CD14-positive monocyte (primary cell): Measurements from ENCODE around the gene FAM114A2. TPM values are rescaled to one million over a fixed set of nuclear protein-coding genes. Genes with fewer than 3 reads are reported as not detected.

ENCODE experiments used
- DNase-seq, 3 donors: peaks; one replicate each; pipeline ENCODE4 v3.0.0-alpha.2; 2011 to 2022
- H2AFZ ChIP-seq: 2 replicates; pipeline ENCODE4 v1.6.0; 2012; ENCODE audit warnings: mild to moderate bottlenecking, low read depth, low read length, inconsistent platforms; ENCODE audit not compliant: insufficient read depth, poor library complexity, severe bottlenecking
- H3K27ac ChIP-seq, 2 donors: 1 replicate in 1 of 2; 2 replicates in 1 of 2; pipeline ENCODE4 v1.5.1; 2012 to 2013; ENCODE audit warnings: low read length in 2 of 2, control low read depth in 1 of 2, inconsistent platforms in 1 of 2, low read depth in 1 of 2, mild to moderate bottlenecking in 1 of 2
- H3K27me3 ChIP-seq, 2 donors: one replicate each; pipeline versions ENCODE4 v1.6.0 to v1.6.1; 2011 to 2013; ENCODE audit warnings: low read length in 2 of 2; ENCODE audit not compliant: control insufficient read depth in 2 of 2, insufficient read depth in 2 of 2
- H3K36me3 ChIP-seq, 2 donors: replicated peaks in 1 of 2; 1 replicate in 1 of 2; 2 replicates in 1 of 2; pipeline versions ENCODE4 v1.5.1 to v1.6.1; 2012 to 2013; ENCODE audit warnings: low read length in 2 of 2, control low read depth in 1 of 2, inconsistent platforms in 1 of 2, mild to moderate bottlenecking in 1 of 2; ENCODE audit not compliant: insufficient read depth in 2 of 2, control insufficient read depth in 1 of 2
- H3K4me1 ChIP-seq, 2 donors: 1 replicate in 1 of 2; 2 replicates in 1 of 2; pipeline versions ENCODE4 v1.5.1 to v1.6.1; 2012 to 2013; ENCODE audit warnings: low read length in 2 of 2, control low read depth in 1 of 2, inconsistent platforms in 1 of 2, mild to moderate bottlenecking in 1 of 2, moderate library complexity in 1 of 2; ENCODE audit not compliant: insufficient read depth in 2 of 2, control insufficient read depth in 1 of 2
- H3K4me2 ChIP-seq: replicated peaks from 2 replicates; pipeline ENCODE3; 2012; ENCODE audit warnings: low read length, moderate library complexity, mild to moderate bottlenecking; ENCODE audit not compliant: poor library complexity, severe bottlenecking; ENCODE audit errors: extremely low read depth
- H3K4me3 ChIP-seq, 3 experiments: fragments of 200-600 bp in 1 of 3; sonication (generic) in 1 of 3; replicated peaks in 1 of 3; 1 replicate in 2 of 3; 2 replicates in 1 of 3; pipeline ENCODE4 v1.5.1; 2011 to 2013; ENCODE audit warnings: low read length in 3 of 3, mild to moderate bottlenecking in 3 of 3, control low read depth in 2 of 3, low read depth in 2 of 3, inconsistent platforms in 1 of 3, moderate library complexity in 1 of 3
- H3K79me2 ChIP-seq: 2 replicates; pipeline ENCODE4 v1.6.0; 2012; ENCODE audit warnings: mild to moderate bottlenecking, control low read depth, inconsistent platforms, low read length, moderate library complexity; ENCODE audit not compliant: insufficient read depth
- H3K9ac ChIP-seq: 2 replicates; pipeline ENCODE4 v1.6.0; 2017; ENCODE audit warnings: low read length, mild to moderate bottlenecking; ENCODE audit not compliant: insufficient read depth, poor library complexity, severe bottlenecking
- H3K9me3 ChIP-seq, 2 donors: replicated peaks in 1 of 2; 1 replicate in 1 of 2; 2 replicates in 1 of 2; pipeline versions ENCODE4 v1.5.1 to v1.6.1; 2012 to 2013; ENCODE audit warnings: low read length in 2 of 2, control low read depth in 1 of 2; ENCODE audit not compliant: control insufficient read depth in 1 of 2, insufficient read depth in 1 of 2
- H4K20me1 ChIP-seq: 2 replicates; pipeline ENCODE4 v1.6.0; 2012; ENCODE audit warnings: mild to moderate bottlenecking, low read length, control low read depth, moderate library complexity; ENCODE audit not compliant: insufficient read depth
- H3K27ac Mint-ChIP-seq, 7 donors: one replicate each; pipeline ENCODE4 v1.8.0; 2020; ENCODE audit warnings: mild to moderate bottlenecking in 7 of 7, mixed read lengths in 7 of 7, moderate library complexity in 6 of 7, inconsistent platforms in 2 of 7
- H3K27me3 Mint-ChIP-seq, 3 donors: one replicate each; pipeline ENCODE4 v1.8.0; 2021 to 2022; ENCODE audit warnings: low read depth in 3 of 3, mild to moderate bottlenecking in 3 of 3, mixed read lengths in 3 of 3, moderate library complexity in 3 of 3, inconsistent platforms in 1 of 3
- H3K36me3 Mint-ChIP-seq, 2 donors: one replicate each; pipeline ENCODE4 v1.8.0; 2020; ENCODE audit warnings: mixed read lengths in 2 of 2, inconsistent platforms in 1 of 2, mild to moderate bottlenecking in 1 of 2
- H3K4me1 Mint-ChIP-seq: one replicate; pipeline ENCODE4 v1.8.0; 2020; ENCODE audit warnings: mild to moderate bottlenecking, mixed read lengths
- H3K4me3 Mint-ChIP-seq, 2 donors: one replicate each; pipeline ENCODE4 v1.8.0; 2020; ENCODE audit warnings: mild to moderate bottlenecking in 2 of 2, mixed read lengths in 2 of 2, moderate library complexity in 1 of 2
- H3K9me3 Mint-ChIP-seq, 7 donors: one replicate each; pipeline ENCODE4 v1.8.0; 2020 to 2022; ENCODE audit warnings: mixed read lengths in 7 of 7, mild to moderate bottlenecking in 6 of 7, moderate library complexity in 6 of 7, inconsistent platforms in 2 of 7
- WGBS: methylation state at CpG from one replicate; pipeline ENCODE4 v1.1.5; 2013; ENCODE audit warnings: missing lambda C conversion rate; ENCODE audit not compliant: insufficient coverage; 5-methylcytosine and 5-hydroxymethylcytosine counted together
- intact Hi-C, 2 donors: fragments of 100-400 bp; cut with micrococcal nuclease; formaldehyde crosslinking; loops; one replicate each; pipeline versions ENCODE4 v1.15.0 to v1.15.1; 2023
- polyA plus RNA-seq, 3 donors: library from polyadenylated mRNA; depleted of rRNA in 1 of 3; unstranded in 2 of 3; stranded (reverse) in 1 of 3; fragments of 300-500 nt in 2 of 3; fragments of >200 nt in 1 of 3; fragmentation: Illumina TruSeq in 2 of 3; gene quantifications; 1 replicate in 2 of 3; 2 replicates in 1 of 3; pipeline ENCODE4 v1.2.3, GENCODE V29; 2012 to 2021
- TF ChIP-seq, protein P1 (sequence below): fragments of 200-600 bp; IDR thresholded peaks from one replicate; pipeline ENCODE4 v1.8.0; 2022; ENCODE audit warnings: antibody characterized with exemption, mild to moderate bottlenecking

Gene FAM114A2
- polyA plus RNA-seq, 3 donors: 6.7 to 18.4 (median 15.6) TPM

DNA sequence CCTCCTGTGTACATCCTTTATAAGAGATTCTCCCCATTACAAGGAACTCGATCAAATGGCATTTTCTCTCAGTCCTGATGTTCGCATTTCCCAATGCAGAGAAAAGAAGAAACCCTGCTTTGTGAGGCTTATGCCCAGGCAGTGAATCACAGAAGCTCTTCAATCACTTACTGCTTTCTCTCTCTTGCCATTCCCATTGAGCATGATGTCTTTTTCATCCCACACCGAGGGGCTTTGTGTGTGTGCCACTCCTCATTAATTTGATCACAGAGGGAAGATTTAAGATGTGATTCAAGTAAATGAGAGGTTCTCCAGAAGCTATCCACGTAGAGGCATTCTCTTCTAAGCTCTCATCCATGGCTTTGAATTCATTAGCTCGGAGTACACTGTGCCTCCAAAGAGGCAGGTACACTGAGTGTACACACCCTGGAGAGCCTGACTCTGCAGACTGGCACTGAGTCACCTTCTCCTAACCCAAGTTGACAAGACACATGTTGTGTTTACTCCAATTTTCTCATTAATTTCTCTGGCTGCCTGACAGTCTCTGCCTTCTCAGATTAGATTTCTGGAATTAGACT is 45.4 kb upstream of the FAM114A2 start:
- Mint-ChIP-seq H3K4me3 (no peak overlapping the region), H3K9me3 (peaks cover 0 to 1% (median 0%) of the 10 kb centered on the region in 7 donors), H3K27me3 (peaks cover 0 to 4% (median 4%) of the 10 kb centered on the region in 3 donors), H3K36me3 (no peaks in the 10 kb centered on the region), H3K4me1 (no peaks in the 10 kb centered on the region), H3K27ac (no peak overlapping the region)
- Histone ChIP-seq H3K4me2 (no peak overlapping the region), H3K4me1 (no peaks in the 10 kb centered on the region), H3K79me2 (no peaks in the 10 kb centered on the region), H3K27me3 (peaks cover 0 to 2% of the 10 kb centered on the region in 2 donors), H3K9ac (no peak overlapping the region), H3K27ac (no peak overlapping the region), H4K20me1 (no peaks in the 10 kb centered on the region), H3K36me3 (no peaks in the 10 kb centered on the region), H3K4me3 (no peak overlapping the region), H3K9me3 (no peaks in the 10 kb centered on the region), H2AFZ (no peak overlapping the region)
- no peak for DNase-seq
- 91% methylated on average over 4 of the region's 5 CpGs for WGBS
- TF ChIP-seq, protein P1, sequence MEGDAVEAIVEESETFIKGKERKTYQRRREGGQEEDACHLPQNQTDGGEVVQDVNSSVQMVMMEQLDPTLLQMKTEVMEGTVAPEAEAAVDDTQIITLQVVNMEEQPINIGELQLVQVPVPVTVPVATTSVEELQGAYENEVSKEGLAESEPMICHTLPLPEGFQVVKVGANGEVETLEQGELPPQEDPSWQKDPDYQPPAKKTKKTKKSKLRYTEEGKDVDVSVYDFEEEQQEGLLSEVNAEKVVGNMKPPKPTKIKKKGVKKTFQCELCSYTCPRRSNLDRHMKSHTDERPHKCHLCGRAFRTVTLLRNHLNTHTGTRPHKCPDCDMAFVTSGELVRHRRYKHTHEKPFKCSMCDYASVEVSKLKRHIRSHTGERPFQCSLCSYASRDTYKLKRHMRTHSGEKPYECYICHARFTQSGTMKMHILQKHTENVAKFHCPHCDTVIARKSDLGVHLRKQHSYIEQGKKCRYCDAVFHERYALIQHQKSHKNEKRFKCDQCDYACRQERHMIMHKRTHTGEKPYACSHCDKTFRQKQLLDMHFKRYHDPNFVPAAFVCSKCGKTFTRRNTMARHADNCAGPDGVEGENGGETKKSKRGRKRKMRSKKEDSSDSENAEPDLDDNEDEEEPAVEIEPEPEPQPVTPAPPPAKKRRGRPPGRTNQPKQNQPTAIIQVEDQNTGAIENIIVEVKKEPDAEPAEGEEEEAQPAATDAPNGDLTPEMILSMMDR: no peak
- intact Hi-C loops: no loop called here

DNA sequence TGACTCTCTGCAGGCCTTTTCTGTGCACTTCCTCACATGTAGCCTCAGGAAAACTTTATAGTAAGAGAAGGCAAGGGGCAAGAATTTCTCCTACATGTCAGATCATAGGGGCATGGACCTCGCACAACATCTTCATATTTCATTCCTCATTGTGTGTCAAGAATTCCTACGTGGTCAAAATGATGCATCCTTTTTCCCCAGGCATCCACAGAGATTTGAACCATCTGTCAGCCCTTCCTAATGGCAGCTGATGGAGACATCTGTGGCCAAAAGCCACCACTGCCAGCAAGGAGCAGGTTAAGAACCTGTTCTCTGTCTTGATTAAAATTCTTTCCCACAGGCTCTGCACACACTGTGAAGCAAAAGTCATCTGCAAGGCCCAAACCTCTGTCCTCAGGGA is 42.5 kb upstream of the FAM114A2 start:
- H3K4me1 Mint-ChIP-seq: peaks cover 7% of the 10 kb centered on the region
- no peaks in the 10 kb centered on the region for H3K36me3 ChIP-seq
- H3K4me2 ChIP-seq: no peak overlapping the region
- no peaks in the 10 kb centered on the region for H3K27me3 ChIP-seq
- H2AFZ ChIP-seq: no peak overlapping the region
- peaks cover 0 to 4% (median 2%) of the 10 kb centered on the region in 3 donors for H3K27me3 Mint-ChIP-seq
- no peak overlapping the region for H3K4me3 ChIP-seq
- intact Hi-C loops: no loop called here
- WGBS: 77% methylated on average over 2 of the region's 2 CpGs
- peaks cover 3 to 15% of the 10 kb centered on the region in 2 donors for H3K4me1 ChIP-seq
- no peak overlapping the region for H3K27ac ChIP-seq
- peaks cover 0 to 1% (median 0%) of the 10 kb centered on the region in 7 donors for H3K9me3 Mint-ChIP-seq
- no peak overlapping the region for H3K9ac ChIP-seq
- no peaks in the 10 kb centered on the region for H3K36me3 Mint-ChIP-seq
- no peaks in the 10 kb centered on the region for H4K20me1 ChIP-seq
- no peaks in the 10 kb centered on the region for H3K79me2 ChIP-seq
- H3K27ac Mint-ChIP-seq: no peak overlapping the region
- H3K9me3 ChIP-seq: no peaks in the 10 kb centered on the region
- no peak overlapping the region for H3K4me3 Mint-ChIP-seq
- TF ChIP-seq, protein P1: no peak
- no peak for DNase-seq
